Loucy (cell line): Measurements from ENCODE around the gene DHDH.

Source experiments
- EZH2phosphoT487 ChIP-seq: fragments of 200-600 bp; IDR thresholded peaks from 2 replicates; pipeline ENCODE4 v1.6.1; 2018; ENCODE audit warnings: antibody characterized with exemption, mild to moderate bottlenecking, moderate library complexity, borderline replicate concordance
- TF ChIP-seq, protein P1 (sequence below): fragments of 200-600 bp; sonication (generic); conservative IDR thresholded peaks from 2 replicates; pipeline ENCODE4 v1.5.1; 2014; ENCODE audit warnings: mild to moderate bottlenecking, antibody characterized with exemption, low read length

- TF ChIP-seq, protein P1, sequence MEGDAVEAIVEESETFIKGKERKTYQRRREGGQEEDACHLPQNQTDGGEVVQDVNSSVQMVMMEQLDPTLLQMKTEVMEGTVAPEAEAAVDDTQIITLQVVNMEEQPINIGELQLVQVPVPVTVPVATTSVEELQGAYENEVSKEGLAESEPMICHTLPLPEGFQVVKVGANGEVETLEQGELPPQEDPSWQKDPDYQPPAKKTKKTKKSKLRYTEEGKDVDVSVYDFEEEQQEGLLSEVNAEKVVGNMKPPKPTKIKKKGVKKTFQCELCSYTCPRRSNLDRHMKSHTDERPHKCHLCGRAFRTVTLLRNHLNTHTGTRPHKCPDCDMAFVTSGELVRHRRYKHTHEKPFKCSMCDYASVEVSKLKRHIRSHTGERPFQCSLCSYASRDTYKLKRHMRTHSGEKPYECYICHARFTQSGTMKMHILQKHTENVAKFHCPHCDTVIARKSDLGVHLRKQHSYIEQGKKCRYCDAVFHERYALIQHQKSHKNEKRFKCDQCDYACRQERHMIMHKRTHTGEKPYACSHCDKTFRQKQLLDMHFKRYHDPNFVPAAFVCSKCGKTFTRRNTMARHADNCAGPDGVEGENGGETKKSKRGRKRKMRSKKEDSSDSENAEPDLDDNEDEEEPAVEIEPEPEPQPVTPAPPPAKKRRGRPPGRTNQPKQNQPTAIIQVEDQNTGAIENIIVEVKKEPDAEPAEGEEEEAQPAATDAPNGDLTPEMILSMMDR, result no peak; the same call in 1 of the 2 replicates
- TF ChIP-seq EZH2phosphoT487, result no peak
Measured at GRCh38 chr19:48955308-48955958, 21.9 kb downstream of the DHDH start.
